ENCODE data around the gene PRDX3. TPM values are rescaled to one million over a fixed set of nuclear protein-coding genes. Genes with fewer than 3 reads are reported as not detected.

Gene PRDX3
- total RNA-seq, 2 experiments from 2014 or later: 215 to 216 TPM

- Mint-ChIP-seq H3K27ac (peak overlapping the region; percentile 74), H3K4me1 (ENCODE audit: low read depth) (peaks cover 44% of the 10 kb centered on the region), H3K4me3 (no peak overlapping the region), H3K9me3 (no peaks in the 10 kb centered on the region), H3K27me3 (ENCODE audit: low read depth) (no peaks in the 10 kb centered on the region), H3K36me3 (ENCODE audit: low read depth) (peaks cover 33% of the 10 kb centered on the region)
- DNase-seq: peak; percentile 51
- CTCF ChIA-PET: no interaction called here
- intact Hi-C loops (cut with micrococcal nuclease): loop anchor here (2.0 kb wide), 3 partner anchors 103 to 369 kb away; no protein-coding TSS in a partner anchor
Observed at GRCh38 chr10:119133949-119134348, 44.7 kb downstream of the PRDX3 start.

- no peak for DNase-seq
- intact Hi-C loops (cut with micrococcal nuclease): loop anchor here (1.0 to 2.0 kb wide), 11 partner anchors 28 to 377 kb away; partner anchors contain the start of genes DENND10, EIF3A, PRDX3 and SFXN4
- Mint-ChIP-seq H3K27me3 (ENCODE audit: low read depth) (no peaks in the 10 kb centered on the region), H3K27ac (peak overlapping the region; percentile 99), H3K4me1 (ENCODE audit: low read depth) (peaks cover 44% of the 10 kb centered on the region), H3K4me3 (peak overlapping the region; percentile 80), H3K36me3 (ENCODE audit: low read depth) (peaks cover 33% of the 10 kb centered on the region), H3K9me3 (no peaks in the 10 kb centered on the region)
- CTCF ChIA-PET: no interaction called here
Observed at GRCh38 chr10:119132521-119133345, 45.9 kb downstream of the PRDX3 start.

GRCh38 chr10:119131512-119132240 is 46.9 kb downstream of the PRDX3 start:
- DNase-seq: peak; percentile 80
- intact Hi-C loops (cut with micrococcal nuclease): loop anchor here (1.0 to 2.0 kb wide), 11 partner anchors 27 to 376 kb away; partner anchors contain the start of genes DENND10, EIF3A, PRDX3 and SFXN4
- H3K4me1 Mint-ChIP-seq (ENCODE audit: low read depth): peaks cover 44% of the 10 kb centered on the region
- peak overlapping the region; percentile 99 for H3K27ac Mint-ChIP-seq
- H3K36me3 Mint-ChIP-seq (ENCODE audit: low read depth): peaks cover 33% of the 10 kb centered on the region
- peak overlapping the region; percentile 80 for H3K4me3 Mint-ChIP-seq
- CTCF ChIA-PET: interaction anchor here (0.7 to 1.2 kb wide), 5 partner anchors 25 to 66 kb away, joined by 3 to 5 read pairs (median 3); partner anchors contain the start of gene EIF3A
- H3K27me3 Mint-ChIP-seq (ENCODE audit: low read depth): no peaks in the 10 kb centered on the region
- no peaks in the 10 kb centered on the region for H3K9me3 Mint-ChIP-seq

GRCh38 chr10:119129721-119130120 is 48.9 kb downstream of the PRDX3 start:
- H3K4me1 Mint-ChIP-seq (ENCODE audit: low read depth): peaks cover 35% of the 10 kb centered on the region
- no peaks in the 10 kb centered on the region for H3K27me3 Mint-ChIP-seq (ENCODE audit: low read depth)
- H3K4me3 Mint-ChIP-seq: no peak overlapping the region
- DNase-seq: no peak
- H3K9me3 Mint-ChIP-seq: no peaks in the 10 kb centered on the region
- intact Hi-C loops (cut with micrococcal nuclease): no loop called here
- H3K36me3 Mint-ChIP-seq (ENCODE audit: low read depth): peaks cover 38% of the 10 kb centered on the region
- peak overlapping the region; percentile 99 for H3K27ac Mint-ChIP-seq
- CTCF ChIA-PET: no interaction called here

- no peaks in the 10 kb centered on the region for H3K27me3 Mint-ChIP-seq (ENCODE audit: low read depth)
- no peak overlapping the region for H3K27ac Mint-ChIP-seq
Observed at GRCh38 chr10:119125942-119126341, 52.7 kb downstream of the PRDX3 start.

GRCh38 chr10:119120875-119121274 is 57.7 kb downstream of the PRDX3 start:
- peaks cover 3% of the 10 kb centered on the region for H3K4me1 Mint-ChIP-seq (ENCODE audit: low read depth)
- peaks cover 15% of the 10 kb centered on the region for H3K36me3 Mint-ChIP-seq (ENCODE audit: low read depth)
- intact Hi-C loops (cut with micrococcal nuclease): no loop called here
- no peaks in the 10 kb centered on the region for H3K27me3 Mint-ChIP-seq (ENCODE audit: low read depth)
- no peak overlapping the region for H3K27ac Mint-ChIP-seq
- no peaks in the 10 kb centered on the region for H3K9me3 Mint-ChIP-seq
- no peak overlapping the region for H3K4me3 Mint-ChIP-seq
- DNase-seq: no peak
- CTCF ChIA-PET: interaction anchor here (0.7 kb wide), 1 partner anchor 336 kb away, joined by 3 read pairs; no protein-coding TSS in a partner anchor

More at GRCh38 chr10:119125942-119126341, 52.7 kb downstream of the PRDX3 start:
- no peak for DNase-seq
- intact Hi-C loops (cut with micrococcal nuclease): no loop called here
- Mint-ChIP-seq H3K36me3 (ENCODE audit: low read depth) (peaks cover 29% of the 10 kb centered on the region), H3K4me1 (ENCODE audit: low read depth) (peaks cover 9% of the 10 kb centered on the region), H3K9me3 (no peaks in the 10 kb centered on the region), H3K4me3 (no peak overlapping the region)
- CTCF ChIA-PET: no interaction called here

GRCh38 chr10:119120413-119120867 is 58.2 kb downstream of the PRDX3 start:
- CTCF ChIA-PET: interaction anchor here (0.7 kb wide), 1 partner anchor 336 kb away, joined by 3 read pairs; no protein-coding TSS in a partner anchor

GRCh38 chr10:119119400-119119799 is 59.2 kb downstream of the PRDX3 start:
- intact Hi-C loops (cut with micrococcal nuclease): no loop called here
- Mint-ChIP-seq H3K4me3 (no peak overlapping the region), H3K27me3 (ENCODE audit: low read depth) (no peaks in the 10 kb centered on the region), H3K9me3 (no peaks in the 10 kb centered on the region), H3K36me3 (ENCODE audit: low read depth) (peaks cover 14% of the 10 kb centered on the region), H3K4me1 (ENCODE audit: low read depth) (peaks cover 3% of the 10 kb centered on the region), H3K27ac (no peak overlapping the region)
- DNase-seq: no peak
- CTCF ChIA-PET: interaction anchor here (0.7 kb wide), 1 partner anchor 154 kb away, joined by 3 read pairs; no protein-coding TSS in a partner anchor

More at GRCh38 chr10:119120413-119120867, 58.2 kb downstream of the PRDX3 start:
- DNase-seq: no peak
- intact Hi-C loops (cut with micrococcal nuclease): no loop called here
- no peaks in the 10 kb centered on the region for H3K9me3 Mint-ChIP-seq
- peaks cover 14% of the 10 kb centered on the region for H3K36me3 Mint-ChIP-seq (ENCODE audit: low read depth)
- no peaks in the 10 kb centered on the region for H3K27me3 Mint-ChIP-seq (ENCODE audit: low read depth)
- H3K4me3 Mint-ChIP-seq: no peak overlapping the region
- H3K4me1 Mint-ChIP-seq (ENCODE audit: low read depth): peaks cover 3% of the 10 kb centered on the region
- H3K27ac Mint-ChIP-seq: no peak overlapping the region

- no peak for DNase-seq
- no peak overlapping the region for H3K27ac Mint-ChIP-seq
- intact Hi-C loops (cut with micrococcal nuclease): no loop called here
- peaks cover 12% of the 10 kb centered on the region for H3K36me3 Mint-ChIP-seq (ENCODE audit: low read depth)
- H3K4me1 Mint-ChIP-seq (ENCODE audit: low read depth): peaks cover 3% of the 10 kb centered on the region
- H3K27me3 Mint-ChIP-seq (ENCODE audit: low read depth): no peaks in the 10 kb centered on the region
- H3K4me3 Mint-ChIP-seq: no peak overlapping the region
- no peaks in the 10 kb centered on the region for H3K9me3 Mint-ChIP-seq
- CTCF ChIA-PET: interaction anchor here (0.6 kb wide), 1 partner anchor 14 kb away, joined by 4 read pairs; no protein-coding TSS in a partner anchor
Observed at GRCh38 chr10:119118231-119118630, 60.4 kb downstream of the PRDX3 start.

Other genes with a start within 250 kb of the PRDX3 start
- under 1 TPM; 0.26 to 0.52 TPM for gene NANOS1, start 149.1 kb downstream of the PRDX3 start, total RNA-seq
- 100 to 1,000 TPM; 113 to 120 TPM for gene EIF3A, start 98.0 kb downstream of the PRDX3 start, total RNA-seq
- gene DENND10, start 74.7 kb downstream of the PRDX3 start, total RNA-seq: 10 to 100 TPM; 16.9 to 17.6 TPM
- gene SFXN4, start 13.1 kb downstream of the PRDX3 start, total RNA-seq: 10 to 100 TPM; 46.1 to 51.7 TPM
- 10 to 100 TPM; 27.1 to 29.7 TPM for gene GRK5, start 28.8 kb upstream of the PRDX3 start, total RNA-seq